HG03558 (cell line): ENCODE measurements around the gene POU2AF2.
"Not testable (repeated sequence)": the region's sequence is repeated elsewhere in the genome, so short reads cannot be mapped to it uniquely, and the experiment has no call there.

Experiments used
- ATAC-seq: cut with Tn5 transposase; IDR thresholded peaks from one replicate; pipeline ENCODE4 v1.9.1; 2021; ENCODE audit warnings: moderate number of reproducible peaks; ENCODE audit not compliant: unreplicated experiment; ENCODE audit errors: extremely low read depth

Gene POU2AF2

GRCh38 chr11:111253630-111254029, 8.1 kb downstream of the POU2AF2 start:
- no peak for ATAC-seq

- no peak for ATAC-seq
These were observed 12.5 kb downstream of the POU2AF2 start for GRCh38 chr11:111258046-111258445.

GRCh38 chr11:111259896-111260295, 14.4 kb downstream of the POU2AF2 start:
- ATAC-seq, result no peak

- no peak for ATAC-seq
These were observed 15.3 kb downstream of the POU2AF2 start for GRCh38 chr11:111260811-111261210.

- no peak for ATAC-seq
These were observed 19.1 kb downstream of the POU2AF2 start for GRCh38 chr11:111264646-111265045.

- no peak for ATAC-seq
These were observed 19.9 kb downstream of the POU2AF2 start for GRCh38 chr11:111265421-111265820.

GRCh38 chr11:111268303-111268702, 22.8 kb downstream of the POU2AF2 start:
- not testable (repeated sequence) for ATAC-seq

GRCh38 chr11:111269146-111269868, 23.8 kb downstream of the POU2AF2 start:
- ATAC-seq, result no peak

GRCh38 chr11:111272420-111272819, 26.9 kb downstream of the POU2AF2 start:
- ATAC-seq, result no peak

- ATAC-seq, result no peak
These were observed 37.1 kb downstream of the POU2AF2 start for GRCh38 chr11:111282562-111283075.

GRCh38 chr11:111283945-111284481, 38.5 kb downstream of the POU2AF2 start:
- no peak for ATAC-seq

GRCh38 chr11:111285189-111286091, 39.9 kb downstream of the POU2AF2 start:
- ATAC-seq, result no peak

- no peak for ATAC-seq
These were observed 46.2 kb downstream of the POU2AF2 start for GRCh38 chr11:111291764-111292163.

- not testable (repeated sequence) for ATAC-seq
These were observed 46.9 kb downstream of the POU2AF2 start for GRCh38 chr11:111292408-111292807.

GRCh38 chr11:111296196-111296595, 50.7 kb downstream of the POU2AF2 start:
- no peak for ATAC-seq

GRCh38 chr11:111297696-111298095, 52.2 kb downstream of the POU2AF2 start:
- no peak for ATAC-seq

- ATAC-seq, result no peak
These were observed 53.0 kb downstream of the POU2AF2 start, which contains the start of gene POU2AF3 for GRCh38 chr11:111298413-111299100. TSS of gene POU2AF3 (plus strand) at chr11:111298546. CDS start at chr11:111298582, 36 bp downstream.

- no peak for ATAC-seq
These were observed 53.8 kb downstream of the POU2AF2 start for GRCh38 chr11:111299101-111300026.

GRCh38 chr11:111300569-111300968, 55.0 kb downstream of the POU2AF2 start:
- no peak for ATAC-seq
